Glutamatergic neuron (in vitro differentiated cells): ENCODE data around the gene ALCAM. TPM values are rescaled to one million over a fixed set of nuclear protein-coding genes. Genes with fewer than 3 reads are reported as not detected.

ENCODE experiments used
- DNase-seq: peaks from one replicate; pipeline ENCODE4 v3.0.0; 2022
- H3K27ac Mint-ChIP-seq: one replicate; pipeline ENCODE4 v1.8.0; 2020; ENCODE audit warnings: mild to moderate bottlenecking, mixed read lengths, inconsistent platforms; ENCODE audit not compliant: unreplicated experiment
- H3K27me3 Mint-ChIP-seq: one replicate; pipeline ENCODE4 v1.8.0; 2020; ENCODE audit warnings: mild to moderate bottlenecking, moderate library complexity, mixed read lengths, inconsistent platforms; ENCODE audit not compliant: unreplicated experiment
- H3K36me3 Mint-ChIP-seq: one replicate; pipeline ENCODE4 v1.8.0; 2020; ENCODE audit warnings: mild to moderate bottlenecking, mixed read lengths, inconsistent platforms; ENCODE audit not compliant: unreplicated experiment
- H3K4me1 Mint-ChIP-seq: one replicate; pipeline ENCODE4 v1.8.0; 2020; ENCODE audit warnings: mild to moderate bottlenecking, low read depth, mixed read lengths, inconsistent platforms; ENCODE audit not compliant: unreplicated experiment
- H3K4me3 Mint-ChIP-seq: one replicate; pipeline ENCODE4 v1.8.0; 2020; ENCODE audit warnings: mild to moderate bottlenecking, mixed read lengths, inconsistent platforms; ENCODE audit not compliant: unreplicated experiment
- H3K9me3 Mint-ChIP-seq: one replicate; pipeline ENCODE4 v1.8.0; 2020; ENCODE audit warnings: mild to moderate bottlenecking, moderate library complexity, mixed read lengths, inconsistent platforms; ENCODE audit not compliant: unreplicated experiment
- CTCF ChIP-seq: fragments of 200-600 bp; sonication (generic); IDR thresholded peaks from one replicate; pipeline ENCODE4 v1.5.0; 2021; ENCODE audit not compliant: partially characterized antibody, unreplicated experiment
- total RNA-seq: library from RNA; stranded (reverse); fragmentation: NEBNext Ultra II Directional; extraction: Animal tissue kit (Norgen Biotek cat#: 25700); gene quantifications from one replicate; pipeline ENCODE4 v1.2.1, GENCODE V29; 2021; ENCODE audit not compliant: unreplicated experiment

ALCAM gene
- total RNA-seq, 1 donor from 2014 or later = 115 TPM

- no peak for TF ChIP-seq CTCF
- H3K4me3 Mint-ChIP-seq = no peak overlapping the region
- H3K36me3 Mint-ChIP-seq = no peaks in the 10 kb centered on the region
- peak; percentile 12 for DNase-seq
- peaks cover 8% of the 10 kb centered on the region for H3K4me1 Mint-ChIP-seq
- peaks cover 4% of the 10 kb centered on the region for H3K27me3 Mint-ChIP-seq
- H3K9me3 Mint-ChIP-seq = peaks cover 3% of the 10 kb centered on the region
- H3K27ac Mint-ChIP-seq = no peak overlapping the region
Measured at GRCh38 chr3:105448338-105448982, 81.8 kb downstream of the ALCAM start.

- DNase-seq = no peak
- peaks cover 8% of the 10 kb centered on the region for H3K4me1 Mint-ChIP-seq
- H3K36me3 Mint-ChIP-seq = no peaks in the 10 kb centered on the region
- H3K4me3 Mint-ChIP-seq = no peak overlapping the region
- no peak for TF ChIP-seq CTCF
- peaks cover 4% of the 10 kb centered on the region for H3K27me3 Mint-ChIP-seq
- H3K9me3 Mint-ChIP-seq = peaks cover 3% of the 10 kb centered on the region
- no peak overlapping the region for H3K27ac Mint-ChIP-seq
Measured at GRCh38 chr3:105449414-105449813, 82.7 kb downstream of the ALCAM start.

GRCh38 chr3:105456017-105456416 is 89.3 kb downstream of the ALCAM start:
- Mint-ChIP-seq H3K4me3 (no peak overlapping the region), H3K9me3 (peaks cover 2% of the 10 kb centered on the region), H3K27me3 (peaks cover 3% of the 10 kb centered on the region), H3K27ac (no peak overlapping the region), H3K36me3 (no peaks in the 10 kb centered on the region), H3K4me1 (no peaks in the 10 kb centered on the region)
- DNase-seq = no peak
- TF ChIP-seq CTCF = no peak

- Mint-ChIP-seq H3K9me3 (no peaks in the 10 kb centered on the region), H3K27me3 (no peaks in the 10 kb centered on the region), H3K4me1 (no peaks in the 10 kb centered on the region), H3K27ac (no peak overlapping the region), H3K4me3 (no peak overlapping the region), H3K36me3 (no peaks in the 10 kb centered on the region)
- TF ChIP-seq CTCF = no peak
- no peak for DNase-seq
Measured at GRCh38 chr3:105458518-105459215, 92.0 kb downstream of the ALCAM start.
